A549 (cell line): Measurements from ENCODE around the gene XRCC4.

ENCODE experiments used
- ATOH8 ChIP-seq: fragments of 250-450 bp; sonication (Bioruptor Pico); IDR thresholded peaks from 2 replicates; pipeline ENCODE4 v1.5.0; 2020; ENCODE audit warnings: low read depth, mild to moderate bottlenecking, moderate library complexity
- CHD2 ChIP-seq: fragments of 150-350 bp; IDR thresholded peaks from 2 replicates; pipeline ENCODE4 v1.6.1; 2014; ENCODE audit warnings: low read length; ENCODE audit not compliant: partially characterized antibody
- CTCF ChIP-seq: fragments of >200 bp; sonication (Bioruptor Twin); formaldehyde crosslinking; IDR thresholded peaks from 3 replicates; pipeline ENCODE4 v1.5.1; 2016
- ELK1 ChIP-seq: fragments of 150-350 bp; IDR thresholded peaks from 2 replicates; pipeline ENCODE4 v1.6.1; 2014; ENCODE audit warnings: low read depth, mild to moderate bottlenecking, low read length
- EP300 ChIP-seq, 2 experiments: fragments of >200 bp; sonication (Bioruptor Twin); formaldehyde crosslinking; IDR thresholded peaks; 2 replicates in 1 of 2; 3 replicates in 1 of 2; pipeline ENCODE4 v1.6.1; 2016 to 2017
- FOSL2 ChIP-seq, 2 experiments: fragments of 450-650 bp in 1 of 2; fragments of >200 bp in 1 of 2; sonication (Bioruptor Twin) in 1 of 2; formaldehyde crosslinking; IDR thresholded peaks; 2 replicates each; pipeline versions ENCODE4 v1.5.0 to v1.6.1; 2016 to 2020; ENCODE audit warnings: mild to moderate bottlenecking in 1 of 2, moderate library complexity in 1 of 2
- JUNB ChIP-seq: fragments of >200 bp; sonication (Bioruptor Twin); formaldehyde crosslinking; IDR thresholded peaks from 2 replicates; pipeline ENCODE4 v1.6.1; 2016
- MAZ ChIP-seq: fragments of 150-350 bp; IDR thresholded peaks from 2 replicates; pipeline ENCODE4 v1.6.1; 2014; ENCODE audit warnings: antibody characterized with exemption, low read depth, low read length, borderline replicate concordance
- MYC ChIP-seq: IDR thresholded peaks from 2 replicates; pipeline ENCODE4 v1.6.1; 2012; ENCODE audit warnings: mild to moderate bottlenecking, inconsistent platforms, low read length, improper control_type of control experiment, borderline replicate concordance
- PBX3 ChIP-seq: IDR thresholded peaks from 2 replicates; pipeline ENCODE4 v1.6.1; 2012
- POLR2AphosphoS2 ChIP-seq: conservative IDR thresholded peaks from 2 replicates; pipeline ENCODE4 v1.6.1; 2012; ENCODE audit warnings: low read length, improper control_type of control experiment, inconsistent platforms
- REST ChIP-seq: fragments of 200-600 bp; sonication (generic); IDR thresholded peaks from 2 replicates; pipeline ENCODE4 v1.6.1; 2016; ENCODE audit warnings: antibody characterized with exemption, mild to moderate bottlenecking, moderate library complexity
- ZFP36 ChIP-seq: fragments of 450-650 bp; IDR thresholded peaks from 2 replicates; pipeline ENCODE4 v1.6.1; 2014; ENCODE audit warnings: borderline replicate concordance; ENCODE audit not compliant: partially characterized antibody

GRCh38 chr5:83313436-83313835 is 236.1 kb downstream of the XRCC4 start:
- TF ChIP-seq ELK1 (no peak), CHD2 (no peak), ATOH8 (CRISPR knock-in tag) (no peak), EP300 (IDR thresholded peaks at IDR 0.05) (no peak), CTCF (no peak), POLR2AphosphoS2 (no peak), REST (no peak), ZFP36 (no peak), MAZ (no peak), MYC (no peak), FOSL2 (IDR thresholded peaks at IDR 0.05) (no peak), FOSL2 (CRISPR knock-in tag; IDR thresholded peaks at IDR 0.05) (no peak), JUNB (no peak), PBX3 (no peak)
